GM06990 (cell line): ENCODE measurements around the gene SERTAD2.

ENCODE experiments used
- DNase-seq: peaks from one replicate; pipeline ENCODE4 v3.0.0-alpha.2; 2011; ENCODE audit not compliant: insufficient read length; ENCODE audit errors: extremely low read depth
- H3K27me3 ChIP-seq: replicated peaks from 2 replicates; pipeline ENCODE4 v1.6.0; 2011; ENCODE audit warnings: low read length; ENCODE audit not compliant: control insufficient read depth, insufficient read depth
- H3K36me3 ChIP-seq: 2 replicates; pipeline ENCODE4 v1.5.1; 2011; ENCODE audit warnings: low read length; ENCODE audit not compliant: control insufficient read depth, insufficient read depth
- H3K4me3 ChIP-seq: replicated peaks from 2 replicates; pipeline ENCODE4 v1.5.1; 2011; ENCODE audit warnings: low read depth, mild to moderate bottlenecking, control low read depth, low read length
- CTCF ChIP-seq: IDR thresholded peaks from 2 replicates; pipeline ENCODE4 v1.5.1; 2011; ENCODE audit warnings: low read length, control low read depth, mild to moderate bottlenecking, inconsistent platforms; ENCODE audit not compliant: insufficient read depth, poor library complexity, severe bottlenecking

SERTAD2 gene

GRCh38 chr2:64678771-64679590 is 25.3 kb upstream of the SERTAD2 start:
- TF ChIP-seq CTCF = no peak
- no peaks in the 10 kb centered on the region for H3K36me3 ChIP-seq
- H3K27me3 ChIP-seq = no peaks in the 10 kb centered on the region
- DNase-seq = no peak
- no peak overlapping the region for H3K4me3 ChIP-seq

- Histone ChIP-seq H3K36me3 (no peaks in the 10 kb centered on the region), H3K4me3 (no peak overlapping the region), H3K27me3 (no peaks in the 10 kb centered on the region)
- no peak for DNase-seq
- no peak for TF ChIP-seq CTCF
These were observed 23.8 kb upstream of the SERTAD2 start for GRCh38 chr2:64677530-64677929.

GRCh38 chr2:64675860-64676259 is 22.1 kb upstream of the SERTAD2 start:
- TF ChIP-seq CTCF = no peak
- DNase-seq = no peak
- H3K4me3 ChIP-seq = no peak overlapping the region
- no peaks in the 10 kb centered on the region; the same call in 1 of the 2 replicates for H3K36me3 ChIP-seq
- no peaks in the 10 kb centered on the region for H3K27me3 ChIP-seq

GRCh38 chr2:64672708-64673107 is 19.0 kb upstream of the SERTAD2 start:
- H3K4me3 ChIP-seq = no peak overlapping the region
- TF ChIP-seq CTCF = no peak
- H3K36me3 ChIP-seq = no peaks in the 10 kb centered on the region; the same call in 1 of the 2 replicates
- DNase-seq = no peak
- no peaks in the 10 kb centered on the region for H3K27me3 ChIP-seq

GRCh38 chr2:64670047-64670446 is 16.3 kb upstream of the SERTAD2 start:
- no peak for TF ChIP-seq CTCF
- Histone ChIP-seq H3K27me3 (no peaks in the 10 kb centered on the region), H3K36me3 (no peaks in the 10 kb centered on the region; the same call in 1 of the 2 replicates), H3K4me3 (no peak overlapping the region)
- DNase-seq = no peak

- Histone ChIP-seq H3K36me3 (no peaks in the 10 kb centered on the region; the same call in 1 of the 2 replicates), H3K27me3 (no peaks in the 10 kb centered on the region), H3K4me3 (no peak overlapping the region)
- DNase-seq = no peak
- no peak for TF ChIP-seq CTCF
These were observed 15.6 kb upstream of the SERTAD2 start for GRCh38 chr2:64669288-64669687.
